GM13977 (cell line): ENCODE data around the gene KRT7.

Source experiments
- DNase-seq: peaks from one replicate; pipeline ENCODE4 v3.0.0; 2012; ENCODE audit warnings: low spot score
- CTCF ChIP-seq: IDR thresholded peaks from 2 replicates; pipeline ENCODE4 v1.5.1; 2012; ENCODE audit warnings: mild to moderate bottlenecking, control low read depth; ENCODE audit not compliant: insufficient read depth; ENCODE audit errors: extremely low read depth, missing control alignments
- in situ Hi-C: fragments of 300-500 bp; cut with MboI; formaldehyde crosslinking; loops from one replicate; pipeline ENCODE4 v1.12.0; 2022; ENCODE audit warnings: low sequenced_read_pairs, low pct_unique_long_range_greater_than_20kb, mixed read lengths, inconsistent platforms; ENCODE audit not compliant: unreplicated experiment

Gene KRT7

GRCh38 chr12:52187206-52187605, 45.8 kb upstream of the KRT7 start:
- no peak for TF ChIP-seq CTCF
- in situ Hi-C loops, result no loop called here
- no peak for DNase-seq

DNA sequence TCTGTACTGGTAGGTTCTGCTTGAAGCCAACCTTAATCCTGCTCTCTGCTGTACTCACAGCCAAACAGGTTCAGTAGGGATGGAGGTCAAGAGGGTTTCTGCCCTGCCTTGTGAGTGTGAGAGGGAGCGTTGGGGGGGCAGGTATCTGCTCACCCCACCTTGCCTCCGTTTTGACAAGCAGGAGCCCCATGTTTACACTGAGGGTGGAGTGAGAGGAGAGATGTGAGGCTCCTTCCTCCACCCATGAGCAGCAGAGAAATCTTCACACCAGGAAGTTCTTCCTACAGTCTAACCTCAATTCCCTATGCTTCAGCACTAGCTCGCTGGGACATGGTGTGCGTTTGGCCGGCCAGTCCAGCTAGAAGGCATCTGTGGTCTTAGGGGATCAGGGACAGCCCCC, 45.4 kb upstream of the KRT7 start:
- no peak for TF ChIP-seq CTCF
- no peak for DNase-seq
- in situ Hi-C loops, result no loop called here

DNA sequence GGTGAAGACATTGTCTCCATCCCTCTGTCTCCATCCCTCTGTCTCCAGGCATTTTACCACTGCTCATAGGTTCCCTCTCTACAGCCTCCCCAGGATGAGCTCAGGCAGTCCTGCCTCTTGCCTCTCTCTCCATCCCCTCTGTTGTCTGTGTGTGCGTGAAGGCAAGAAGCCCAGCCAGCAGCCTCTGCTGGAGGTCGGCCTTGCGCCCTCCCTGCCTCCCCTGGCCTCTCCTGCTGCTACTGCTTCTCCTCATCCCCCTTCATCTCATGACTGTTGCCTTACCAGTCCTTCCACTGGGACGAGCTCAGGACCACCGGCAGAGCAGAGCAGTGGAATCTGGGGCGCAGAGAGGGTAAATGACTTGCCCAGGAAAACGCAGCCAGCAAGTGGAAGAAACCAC, 44.4 kb upstream of the KRT7 start:
- in situ Hi-C loops, result no loop called here
- DNase-seq, result no peak
- no peak for TF ChIP-seq CTCF

- DNase-seq, result no peak
- in situ Hi-C loops, result no loop called here
- no peak for TF ChIP-seq CTCF
These were observed 43.5 kb upstream of the KRT7 start for GRCh38 chr12:52189376-52190174.

DNA sequence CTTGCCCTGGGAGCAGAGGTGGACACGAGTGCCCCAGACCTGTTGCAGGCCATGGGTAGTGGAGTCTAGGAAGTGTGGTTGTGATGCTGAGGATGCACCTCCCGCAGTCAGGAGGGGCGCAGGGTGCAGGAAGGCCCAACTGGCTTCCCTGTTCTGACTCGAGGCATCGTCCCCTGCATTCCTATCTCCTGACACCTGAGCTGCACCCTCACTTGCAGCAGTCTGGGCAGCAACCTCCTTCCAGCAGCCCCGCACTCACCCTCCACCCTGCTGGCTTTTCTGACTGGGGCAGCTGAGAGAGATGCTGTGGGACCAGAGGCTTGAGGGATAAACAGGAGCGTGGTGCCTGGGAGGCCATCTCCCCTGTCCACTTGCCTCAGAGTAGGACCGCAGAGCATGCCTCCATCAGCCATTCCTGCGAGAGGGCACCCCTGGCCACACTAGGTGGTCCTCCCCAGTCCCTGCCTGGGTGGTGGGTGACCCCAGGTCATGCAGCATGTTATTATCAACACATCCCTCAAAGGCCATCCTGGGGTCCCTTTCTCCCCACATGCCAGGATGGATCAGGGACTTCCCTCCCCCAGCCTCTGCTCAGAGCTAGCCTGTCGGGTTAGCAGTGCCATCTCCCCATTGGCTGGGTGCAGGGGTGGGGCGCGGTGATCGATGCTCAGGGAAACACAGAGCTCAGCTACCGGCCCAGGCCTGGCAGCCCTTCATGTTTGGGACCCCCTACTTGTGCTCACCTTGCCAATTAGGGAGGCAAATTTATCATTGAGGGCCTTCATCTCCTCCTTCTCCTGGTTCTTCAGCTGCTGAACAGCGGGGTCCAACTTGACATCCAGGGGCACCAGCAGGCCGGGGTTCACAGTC, 41.9 kb upstream of the KRT7 start:
- no peak for TF ChIP-seq CTCF
- in situ Hi-C loops, result no loop called here
- no peak for DNase-seq

GRCh38 chr12:52191841-52192791, 40.9 kb upstream of the KRT7 start, which contains the start of gene KRT80:
Gene KRT80 (minus strand): TSS chr12:52192014. CDS start chr12:52191902, 112 bp downstream.
- TF ChIP-seq CTCF, result no peak
- in situ Hi-C loops, result no loop called here
- no peak for DNase-seq
